T-helper 9 cell (primary cell): ENCODE measurements around the gene SKAP2.
"Not testable (repeated sequence)": the region's sequence is repeated elsewhere in the genome, so short reads cannot be mapped to it uniquely, and the experiment has no call there.

Experiments
- DNase-seq: peaks from one replicate; pipeline ENCODE4 v3.0.0-alpha.2; 2020

SKAP2 gene

DNA sequence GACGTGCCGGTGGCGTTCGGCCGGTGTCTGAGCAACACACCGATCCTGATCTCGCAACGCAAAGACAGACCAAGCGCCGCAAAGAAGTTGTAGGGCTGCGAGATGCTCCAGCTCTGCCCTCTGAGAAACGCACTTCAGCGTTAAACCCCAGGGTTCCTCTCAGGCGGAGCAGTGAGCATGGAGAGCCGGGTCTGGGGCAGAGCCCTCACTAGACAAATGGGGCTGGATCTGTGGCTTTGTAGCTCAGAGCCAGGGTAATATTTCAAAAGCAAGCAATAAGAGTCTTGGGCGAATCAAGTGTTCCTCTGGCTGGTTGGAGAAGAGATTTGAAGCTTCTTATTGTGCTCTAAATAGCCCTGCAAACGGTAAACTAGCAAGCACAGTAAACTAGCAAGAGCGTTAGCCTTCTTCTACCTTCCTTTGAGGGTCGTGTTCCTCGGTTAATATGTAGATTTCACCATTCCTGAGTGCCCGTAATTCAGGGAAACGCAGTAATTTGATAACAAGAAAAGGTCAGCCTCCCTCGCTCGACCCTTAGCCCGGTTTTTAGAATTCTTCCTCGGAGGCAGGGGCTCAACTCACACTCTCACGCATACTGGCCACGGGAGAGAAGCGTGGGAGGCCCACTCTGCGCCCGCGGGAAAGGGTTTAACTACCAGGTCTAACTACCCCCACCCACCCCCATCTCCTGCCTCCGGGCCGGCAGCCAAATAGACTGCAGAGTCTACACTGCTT is 6.7 kb downstream of the SKAP2 start:
- no peak for DNase-seq

DNA sequence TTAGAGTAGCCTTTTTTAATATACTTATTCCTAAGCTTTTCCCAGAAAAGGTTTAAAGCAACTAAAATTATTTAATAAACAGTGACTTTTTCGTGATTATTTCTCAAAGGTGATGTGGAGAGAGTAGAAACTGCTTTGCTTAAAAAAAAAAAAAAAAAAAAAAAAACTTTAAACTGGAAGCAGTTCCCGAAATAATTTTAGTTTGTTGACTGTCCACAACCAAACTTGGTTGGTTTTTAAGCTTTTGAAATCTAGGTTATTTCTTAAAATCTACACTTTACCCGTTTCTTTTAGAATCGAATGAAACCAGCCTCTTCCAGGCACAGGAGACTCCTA is 7.3 kb downstream of the SKAP2 start:
- no peak for DNase-seq

DNA sequence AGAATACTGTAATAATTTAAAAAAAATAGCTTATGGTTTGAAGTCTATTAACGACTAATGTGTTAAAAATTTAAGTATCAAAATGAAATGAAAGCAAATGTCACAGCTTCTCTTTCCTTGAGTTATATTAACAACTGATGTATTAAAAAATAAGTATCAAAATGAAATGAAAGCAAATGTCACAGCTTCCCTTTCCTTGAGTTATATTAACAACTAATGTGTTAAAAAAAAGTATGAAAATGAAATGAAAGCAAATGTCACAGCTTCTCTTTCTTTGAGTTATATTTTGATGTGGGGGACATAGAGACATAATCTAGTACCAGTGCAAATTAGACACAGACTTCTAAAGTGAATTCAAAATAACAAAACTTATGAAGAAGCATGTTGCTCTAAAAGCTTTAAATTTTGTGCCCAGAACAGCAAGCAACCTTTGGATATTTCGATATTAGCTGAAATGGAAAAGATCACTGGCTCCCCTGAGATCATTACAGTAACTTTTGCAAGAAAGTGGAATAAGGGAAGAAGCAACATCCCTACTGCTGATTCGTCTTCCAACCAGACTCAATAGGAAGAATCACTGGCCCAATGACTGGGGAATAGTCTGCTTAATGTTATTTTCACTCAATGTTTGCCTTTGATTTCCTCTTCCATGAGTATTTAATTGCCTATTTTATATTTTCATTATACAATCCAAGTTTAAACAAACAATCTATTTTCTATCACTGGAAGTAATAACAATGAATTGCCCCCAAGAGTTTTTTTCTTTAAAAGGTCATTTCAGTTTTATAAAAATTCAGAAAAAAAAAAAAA is 8.0 kb downstream of the SKAP2 start:
- DNase-seq: no peak

DNA sequence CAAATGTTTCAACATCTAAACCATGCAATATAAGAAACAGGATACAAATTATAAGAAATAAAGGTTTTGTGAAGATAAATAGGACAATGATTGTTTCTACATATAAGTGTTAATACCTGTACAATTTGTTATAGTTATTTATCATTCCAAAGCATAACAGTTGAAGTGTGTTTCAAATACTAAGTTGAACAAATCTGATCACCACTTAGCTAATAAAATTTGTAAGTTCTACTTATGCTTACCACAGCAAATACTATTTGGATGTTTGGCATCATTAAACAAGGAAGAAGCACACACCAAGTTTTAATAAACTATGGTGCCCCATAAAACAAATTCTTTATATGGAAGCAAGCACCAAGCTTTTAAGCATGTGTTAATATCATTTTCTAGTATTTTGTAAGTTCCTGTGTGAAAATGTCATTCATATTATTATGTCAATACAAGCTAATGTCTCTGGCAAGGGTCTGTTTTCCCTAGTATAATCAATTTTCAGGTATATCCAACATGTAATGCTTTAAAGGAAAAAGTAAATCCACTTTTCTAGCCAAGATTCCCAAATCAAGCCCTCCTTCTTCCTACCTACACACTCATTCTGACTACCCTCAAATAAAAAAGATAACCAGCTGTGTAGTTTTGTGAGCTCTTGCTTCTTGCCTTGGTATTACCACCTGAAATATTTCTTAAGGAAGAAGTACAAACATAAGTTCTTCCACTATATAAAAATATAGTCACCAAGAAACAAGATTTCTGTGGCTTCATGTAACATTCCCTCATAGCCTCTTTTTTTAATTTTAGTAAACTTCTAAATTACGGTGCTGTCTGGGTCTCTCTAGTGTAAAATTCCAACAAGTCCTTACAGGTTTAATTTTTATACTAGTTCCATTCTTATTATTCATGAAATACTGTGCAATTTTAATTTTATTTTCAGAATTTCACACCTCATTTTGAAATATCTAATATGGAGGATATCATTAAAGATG is 9.2 kb downstream of the SKAP2 start:
- no peak for DNase-seq

DNA sequence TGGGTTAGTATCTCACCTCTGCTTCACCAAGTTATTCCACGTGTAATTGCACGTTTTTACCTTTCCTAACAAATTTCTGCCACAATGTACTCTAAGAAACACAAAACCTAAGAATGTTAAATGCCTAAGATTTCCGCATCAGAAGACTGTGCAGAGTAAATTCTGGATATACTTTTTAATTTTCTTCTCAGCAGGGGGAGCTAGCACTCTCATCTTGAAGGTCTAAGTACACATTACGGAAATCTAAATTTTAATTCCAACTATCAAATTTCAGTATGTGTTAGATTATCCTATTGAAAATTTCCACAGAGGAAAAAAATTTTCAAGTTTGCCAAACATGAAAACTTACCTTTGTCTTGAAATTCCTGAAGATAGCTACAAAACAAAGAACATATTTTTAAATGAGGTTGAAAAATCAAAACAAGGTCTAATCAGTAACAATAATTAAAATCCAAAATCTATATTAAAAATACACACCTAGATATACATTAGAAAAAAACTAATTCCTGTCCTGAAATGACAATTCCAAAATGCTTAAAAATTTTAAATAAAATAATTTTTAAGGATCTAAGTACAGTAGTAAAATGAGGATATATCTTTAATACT is 10.5 kb downstream of the SKAP2 start:
- DNase-seq: no peak

DNA sequence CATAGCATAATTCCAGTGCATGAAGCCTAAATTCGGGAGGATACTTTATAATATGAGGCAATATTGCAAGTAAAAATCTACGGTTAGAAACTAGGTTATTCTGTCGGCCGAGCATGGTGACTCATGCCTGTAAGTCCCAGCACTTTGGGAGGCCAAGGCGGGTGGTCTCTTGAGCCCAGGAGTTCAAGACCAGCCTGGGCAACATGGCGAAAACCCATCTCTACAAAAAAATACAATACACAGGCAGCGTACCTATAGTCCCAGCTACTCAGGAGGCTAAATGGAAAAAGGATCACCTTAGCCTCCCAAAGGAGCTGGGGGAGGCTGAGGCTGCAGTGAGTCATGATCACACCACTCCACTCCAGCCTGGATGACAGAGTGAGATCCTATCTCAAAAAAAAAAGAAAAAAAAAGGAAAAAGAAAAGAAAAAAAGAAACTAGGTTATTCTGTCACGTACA is 14.2 kb downstream of the SKAP2 start:
- no peak for DNase-seq

DNA sequence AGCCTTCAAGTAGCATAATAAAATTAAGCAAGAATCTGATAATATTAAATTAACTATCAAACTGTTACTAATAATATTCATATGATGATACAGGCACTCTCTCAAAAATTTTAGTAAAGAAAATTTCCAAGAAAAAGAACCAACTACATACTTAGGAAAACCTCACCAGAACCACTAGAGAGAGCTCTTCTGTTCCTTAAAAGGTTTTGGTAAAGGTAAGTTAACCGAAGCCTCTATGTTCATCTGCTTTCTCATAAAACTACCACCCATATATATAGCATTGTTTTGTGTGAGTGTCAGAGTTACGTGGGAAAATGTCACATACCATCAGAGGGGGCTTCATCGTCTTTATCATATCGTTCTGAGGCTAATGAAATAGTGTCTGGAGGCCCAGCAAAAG is 20.7 kb downstream of the SKAP2 start:
- DNase-seq: no peak

DNA sequence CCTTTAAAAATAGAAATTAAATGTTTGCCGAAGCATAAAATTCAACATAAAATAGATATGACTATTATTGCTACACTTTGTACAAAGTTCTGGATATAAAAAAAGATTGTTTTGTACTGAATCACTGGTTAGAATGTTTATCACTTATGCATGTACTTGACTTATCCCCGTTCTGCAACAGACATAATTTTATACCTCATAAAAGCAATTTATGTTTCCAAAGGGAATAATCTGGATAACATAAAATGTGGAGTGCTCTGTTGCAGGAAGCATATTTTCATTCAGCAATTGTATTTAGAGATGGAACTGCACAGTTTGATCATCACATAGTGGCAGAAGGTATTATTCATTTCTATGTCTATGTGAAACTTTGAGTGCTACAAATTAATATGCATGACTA is 21.5 kb downstream of the SKAP2 start:
- DNase-seq: no peak

DNA sequence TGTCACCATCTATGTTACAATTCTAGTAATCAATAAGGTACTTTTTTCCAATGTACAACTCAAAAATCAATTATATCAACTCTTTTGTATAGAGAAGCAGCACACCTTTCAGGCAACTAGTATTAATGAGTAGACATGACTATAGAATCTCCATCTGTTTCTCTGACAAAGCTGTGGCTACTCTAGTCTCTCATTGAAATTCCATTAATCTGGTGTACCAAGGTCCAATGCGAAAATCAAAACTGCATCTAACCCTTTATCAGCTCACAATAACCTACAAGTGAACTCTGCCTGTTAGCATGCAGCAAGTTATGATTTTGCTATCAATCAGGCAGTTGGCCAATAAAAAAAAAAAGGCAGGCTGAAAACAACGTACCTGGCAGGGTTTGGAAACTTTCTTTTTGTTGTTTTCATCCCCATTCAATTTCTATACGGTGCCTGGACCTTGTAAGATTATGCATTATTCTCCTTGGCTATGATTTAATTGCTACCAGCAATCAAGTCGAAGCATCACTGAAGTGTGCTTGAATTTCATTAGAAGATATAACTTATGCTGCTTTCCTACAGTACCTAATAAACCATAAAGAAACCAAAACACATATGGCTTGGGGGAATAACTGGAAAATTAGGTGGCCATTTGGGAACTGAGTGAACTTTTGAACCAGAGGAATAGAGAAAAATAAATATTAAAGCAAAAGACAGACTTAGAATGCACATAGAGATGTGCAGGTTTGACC is 23.2 kb downstream of the SKAP2 start:
- no peak for DNase-seq

DNA sequence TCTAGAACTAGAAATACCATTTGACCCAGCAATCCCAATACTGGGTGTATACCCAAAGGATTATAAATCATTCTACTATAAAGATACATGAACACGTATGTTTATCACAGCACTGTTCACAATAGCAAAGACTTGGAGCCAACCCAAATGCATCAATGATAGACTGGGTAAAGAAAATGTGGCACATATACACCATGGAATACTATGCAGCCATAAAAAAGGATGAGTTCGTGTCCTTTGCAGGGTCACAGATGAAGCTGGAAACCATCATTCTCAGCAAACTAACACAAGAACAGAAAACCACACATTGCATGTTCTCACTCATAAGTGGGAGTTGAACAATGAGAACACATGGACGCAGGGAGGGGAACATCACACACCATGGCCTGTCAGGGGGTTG is 27.6 kb downstream of the SKAP2 start:
- not testable (repeated sequence) for DNase-seq

DNA sequence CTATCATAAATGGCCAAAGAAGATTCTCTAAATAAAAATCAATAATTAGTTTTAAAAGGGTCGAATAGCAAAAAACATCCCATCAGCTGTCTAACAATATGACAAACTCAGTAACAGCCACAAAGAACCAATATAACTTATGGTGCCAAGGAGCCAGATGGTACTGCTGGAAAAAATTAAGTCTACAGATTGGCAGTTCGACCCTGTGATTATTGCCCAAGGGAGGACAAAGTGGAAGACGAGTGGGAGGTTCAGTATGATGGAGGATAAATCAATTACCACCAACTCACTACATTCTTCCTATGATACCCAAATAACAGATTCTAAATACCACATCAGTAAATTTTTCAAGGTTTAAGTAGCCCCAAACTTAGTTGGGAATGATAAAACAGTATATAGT is 49.0 kb downstream of the SKAP2 start:
- no peak for DNase-seq

DNA sequence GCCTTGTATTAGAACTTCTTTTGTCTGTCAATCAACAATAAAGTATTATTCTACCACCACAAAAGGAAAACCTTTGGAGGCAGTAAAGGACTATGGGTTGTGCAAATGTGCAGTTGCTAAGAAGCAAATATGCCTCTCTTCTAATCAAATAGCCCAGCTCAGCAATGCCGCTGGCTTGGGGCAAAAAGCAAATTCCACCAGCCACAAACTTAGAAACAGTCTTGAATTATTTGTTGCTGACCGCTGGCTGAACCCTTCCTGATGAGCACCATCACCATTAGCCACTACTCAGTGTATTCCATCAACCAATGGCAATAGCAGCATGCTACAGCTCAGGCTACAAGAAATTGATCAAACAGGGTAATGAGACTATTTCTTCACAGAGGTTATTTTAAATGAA is 51.0 kb downstream of the SKAP2 start:
- DNase-seq: no peak

DNA sequence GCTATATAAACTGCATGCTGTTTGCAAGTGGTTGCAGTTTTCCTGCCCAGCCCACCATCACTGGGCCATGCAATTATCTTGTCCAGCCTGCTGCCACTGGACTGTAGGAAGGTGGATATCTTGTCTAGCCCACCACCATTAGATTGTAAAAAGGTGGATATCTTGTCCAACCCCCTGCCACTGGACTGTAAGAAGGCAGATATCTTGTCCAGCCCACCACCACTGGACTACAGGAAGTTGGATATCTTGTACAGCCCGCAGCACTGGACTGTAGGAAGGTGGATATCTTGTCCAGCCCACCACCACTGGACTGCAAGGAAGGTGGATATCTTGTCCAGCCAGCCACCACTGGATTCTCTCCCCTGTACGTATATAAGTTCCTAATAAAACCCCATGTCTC is 69.8 kb downstream of the SKAP2 start:
- no peak for DNase-seq

DNA sequence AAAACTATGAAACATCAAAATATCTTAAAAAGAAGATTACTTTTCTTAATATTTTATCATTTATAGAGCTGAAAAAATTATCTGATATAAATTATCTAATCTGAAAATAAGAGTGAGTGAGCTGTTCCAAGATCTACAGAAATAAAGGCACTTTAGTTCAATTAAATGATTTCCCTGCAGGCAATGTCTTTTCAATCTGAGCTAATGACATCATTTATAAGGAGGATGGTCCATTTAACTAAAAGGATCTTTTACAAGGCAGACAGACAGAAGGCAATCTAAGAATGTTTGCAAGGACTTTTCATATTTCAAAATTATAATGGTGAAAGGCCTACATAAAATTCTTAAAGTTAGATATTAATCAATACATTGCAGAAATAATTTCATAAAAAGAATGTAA is 71.8 kb downstream of the SKAP2 start:
- DNase-seq: no peak

DNA sequence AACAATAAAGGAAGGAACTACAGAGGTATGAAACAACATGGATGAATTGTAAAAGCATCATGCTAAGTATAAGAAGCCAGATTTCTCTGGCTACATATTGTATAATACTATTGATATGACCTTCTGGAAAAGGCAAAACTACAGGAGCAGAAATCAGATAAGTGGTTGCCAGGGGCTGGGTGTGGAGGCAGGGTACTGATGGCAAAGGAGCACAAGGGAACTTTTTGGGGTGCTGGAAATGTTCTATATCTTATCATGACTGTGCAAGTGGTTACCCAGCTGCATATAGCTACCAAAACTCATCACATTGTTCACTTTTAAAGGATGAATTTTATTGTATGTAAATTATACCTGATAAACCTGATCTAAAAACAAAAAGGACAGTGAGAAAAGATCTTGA is 72.4 kb downstream of the SKAP2 start:
- no peak for DNase-seq

DNA sequence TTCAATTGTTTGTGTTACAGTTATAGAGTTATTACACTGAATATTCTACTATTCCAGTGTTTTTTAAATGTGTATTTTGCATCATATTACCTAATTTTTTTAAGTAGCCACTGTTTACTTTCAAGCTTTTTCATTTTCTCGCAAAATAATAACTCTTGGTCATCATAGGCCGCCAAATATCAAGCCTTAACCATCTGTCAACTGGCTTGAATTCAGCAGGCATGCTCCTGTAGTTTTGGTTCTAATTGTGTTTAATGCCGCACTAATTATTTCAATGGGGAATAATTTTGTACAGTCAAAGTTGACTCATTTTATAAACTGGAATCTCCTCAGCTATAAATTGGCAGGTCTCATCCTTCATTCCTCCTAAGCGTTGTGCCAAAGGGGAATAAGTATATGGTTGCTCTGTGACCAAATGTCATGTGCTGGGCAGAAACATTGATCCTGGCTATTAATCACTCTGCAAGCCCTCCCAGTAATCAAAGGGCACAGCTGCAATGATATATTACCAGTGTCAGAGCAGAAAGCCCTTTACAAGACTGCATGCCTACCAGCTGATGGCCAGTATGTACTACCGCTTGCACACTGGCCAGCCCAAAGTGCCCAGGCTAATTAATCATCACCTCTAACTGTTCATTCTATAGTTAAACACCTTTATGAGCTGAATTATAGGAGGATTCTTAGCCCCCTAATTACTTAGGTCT is 74.8 kb downstream of the SKAP2 start:
- no peak for DNase-seq

DNA sequence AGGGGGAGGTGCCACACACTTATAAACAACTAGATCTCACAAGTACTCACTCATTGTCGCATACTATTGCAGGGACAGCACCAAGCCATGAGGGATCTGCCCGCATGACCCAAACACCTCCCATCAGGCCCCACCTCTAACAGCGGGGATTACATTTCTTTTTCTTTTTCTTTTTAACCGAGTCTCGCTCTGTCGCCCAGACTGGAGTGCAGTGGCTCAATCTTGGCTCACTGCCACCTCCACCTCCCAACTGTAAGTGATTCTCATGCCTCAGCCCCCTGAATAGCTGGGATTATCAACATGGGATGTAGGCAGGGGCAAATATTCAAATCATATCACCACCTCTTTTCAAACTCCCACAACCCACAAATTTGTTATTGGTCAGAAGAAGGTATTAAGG is 76.7 kb downstream of the SKAP2 start:
- no peak for DNase-seq

DNA sequence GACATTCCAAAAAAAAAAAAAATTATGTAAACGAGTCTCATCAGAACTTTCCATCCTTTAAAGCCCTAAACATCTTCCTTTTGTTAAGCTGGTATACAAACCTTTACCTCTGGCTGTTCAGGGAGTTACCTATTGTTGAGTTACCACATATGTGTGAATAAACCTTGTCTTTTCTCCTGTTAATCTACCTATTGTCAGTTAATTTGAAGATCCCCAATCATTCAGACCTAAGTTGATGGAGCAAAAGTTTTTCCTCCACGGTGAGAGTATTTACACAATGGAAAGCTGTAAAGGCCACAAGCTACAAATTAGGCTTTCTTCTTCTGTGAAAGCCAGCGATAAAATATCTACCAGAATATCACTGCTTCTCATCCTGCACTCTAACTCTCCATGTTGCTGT is 80.3 kb downstream of the SKAP2 start:
- no peak for DNase-seq

DNA sequence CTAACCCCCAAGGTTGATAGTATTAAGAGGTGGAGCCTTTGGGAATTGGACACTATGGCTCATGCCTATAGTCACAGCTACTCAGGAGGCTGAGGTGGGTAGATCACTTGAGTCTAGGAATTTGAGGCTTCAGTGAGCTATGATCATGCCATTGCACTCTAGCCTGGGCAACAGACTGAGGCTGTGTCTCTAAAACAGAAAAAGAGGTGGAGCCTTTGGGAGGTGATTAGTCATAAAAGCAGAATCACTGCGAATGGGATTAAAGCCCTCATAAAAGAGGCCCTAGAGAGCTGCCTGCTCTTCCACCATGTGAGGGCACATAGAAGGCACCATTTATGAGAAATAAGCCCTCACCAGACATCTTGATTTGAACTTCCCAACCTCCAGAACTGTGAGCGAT is 81.9 kb downstream of the SKAP2 start:
- no peak for DNase-seq

DNA sequence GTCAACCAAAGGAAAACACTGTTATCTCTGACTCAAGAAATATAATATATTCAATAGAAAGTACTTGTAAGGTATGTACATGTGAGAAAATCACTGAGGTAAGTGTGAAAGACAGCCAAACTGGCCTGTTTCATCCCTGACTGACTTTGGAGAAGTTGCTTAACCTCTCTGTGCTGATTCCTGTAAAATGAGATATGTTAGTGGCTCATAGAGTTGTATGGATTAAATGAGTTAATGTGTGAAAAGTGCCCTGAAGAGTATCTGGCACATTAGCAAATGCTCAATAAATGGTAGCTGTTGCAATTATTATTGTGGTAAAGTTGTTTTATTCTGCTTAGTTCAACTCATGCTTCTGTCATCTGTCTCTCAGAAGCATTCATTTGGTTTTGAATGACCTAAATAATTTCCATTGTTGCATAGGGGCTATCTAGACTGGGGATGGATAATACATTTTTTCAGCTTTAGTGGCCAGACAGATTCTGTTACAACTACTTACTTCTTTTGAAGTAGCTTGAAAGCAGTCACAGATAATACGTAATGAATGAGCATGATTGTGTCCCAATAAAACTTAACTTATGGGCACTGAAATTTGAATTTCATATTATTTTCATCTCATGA is 84.3 kb downstream of the SKAP2 start:
- no peak for DNase-seq

DNA sequence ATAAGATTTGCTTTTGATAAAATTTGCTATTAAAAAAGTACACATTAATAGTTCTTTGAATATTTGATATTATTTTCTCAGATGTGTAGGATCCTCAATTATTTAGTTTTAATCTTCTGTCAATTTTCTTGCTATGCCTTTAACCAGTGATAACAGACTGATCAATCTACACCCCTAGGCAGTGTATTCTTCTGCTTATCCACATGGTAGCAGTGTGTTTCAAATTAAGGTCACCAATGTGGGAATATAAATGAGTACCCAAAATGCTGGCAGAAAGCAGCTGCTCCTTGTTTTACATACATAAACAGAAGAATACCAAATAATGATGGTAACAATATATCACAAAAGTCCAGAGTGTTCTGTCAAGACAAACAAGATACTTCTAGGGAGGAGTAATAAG is 87.0 kb downstream of the SKAP2 start:
- DNase-seq: no peak
